Activated CD8-positive, alpha-beta memory T cell treated with anti-CD3 and anti-CD28 coated beads, Interleukin-2, amount 10 ng/mL, durations not matched to agents 7 days and 5 days (primary cell): ENCODE data around the gene PTPRT. TPM values are rescaled to one million over a fixed set of nuclear protein-coding genes. Genes with fewer than 3 reads are reported as not detected.

Source experiments
- ATAC-seq: fragments of 150-1000 bp; cut with Tn5 transposase; one replicate; pipeline ENCODE4 v1.10.0; 2021; ENCODE audit warnings: moderate library complexity
- CTCF ChIA-PET: fragments of 350-600 bp; sonication (Branson Sonifier 250); formaldehyde crosslinking; loops from one replicate; lab custom pipeline; 2021; ENCODE audit warnings: antibody characterized with exemption; lab: Charles Lee
- DNase-seq: peaks from one replicate; pipeline ENCODE4 v3.0.0-alpha.2; 2020
- H3K27ac Mint-ChIP-seq: one replicate; pipeline ENCODE4 v1.8.0; 2021; ENCODE audit warnings: mild to moderate bottlenecking, mixed read lengths
- H3K27me3 Mint-ChIP-seq: one replicate; pipeline ENCODE4 v1.8.0; 2021; ENCODE audit warnings: mixed read lengths
- H3K36me3 Mint-ChIP-seq: one replicate; pipeline ENCODE4 v1.8.0; 2021; ENCODE audit warnings: mild to moderate bottlenecking, mixed read lengths
- H3K4me1 Mint-ChIP-seq: one replicate; pipeline ENCODE4 v1.8.0; 2021; ENCODE audit warnings: mixed read lengths
- H3K4me3 Mint-ChIP-seq: one replicate; pipeline ENCODE4 v1.8.0; 2021; ENCODE audit warnings: mild to moderate bottlenecking, moderate library complexity, mixed read lengths
- H3K9me3 Mint-ChIP-seq: one replicate; pipeline ENCODE4 v1.8.0; 2022; ENCODE audit warnings: low read depth, mixed read lengths
- total RNA-seq, 2 experiments: library from RNA; stranded (reverse); gene quantifications; one replicate each; pipeline ENCODE4 v1.2.3, GENCODE V29; 2021

The PTPRT gene
- total RNA-seq, 2 experiments from 2014 or later = not detected

- H3K36me3 Mint-ChIP-seq = no peaks in the 10 kb centered on the region
- H3K4me3 Mint-ChIP-seq = no peak overlapping the region
- CTCF ChIA-PET = no interaction called here
- peaks cover 8% of the 10 kb centered on the region for H3K9me3 Mint-ChIP-seq
- no peaks in the 10 kb centered on the region for H3K4me1 Mint-ChIP-seq
- no peaks in the 10 kb centered on the region for H3K27me3 Mint-ChIP-seq
- H3K27ac Mint-ChIP-seq = no peak overlapping the region
- no peak for DNase-seq
- no peak for ATAC-seq
Measured at GRCh38 chr20:42370075-42370474, 819.6 kb downstream of the PTPRT start.

- H3K9me3 Mint-ChIP-seq = peaks cover 8% of the 10 kb centered on the region
- CTCF ChIA-PET = no interaction called here
- no peaks in the 10 kb centered on the region for H3K36me3 Mint-ChIP-seq
- ATAC-seq = no peak
- no peak for DNase-seq
- H3K27ac Mint-ChIP-seq = no peak overlapping the region
- H3K27me3 Mint-ChIP-seq = no peaks in the 10 kb centered on the region
- no peaks in the 10 kb centered on the region for H3K4me1 Mint-ChIP-seq
- no peak overlapping the region for H3K4me3 Mint-ChIP-seq
Measured at GRCh38 chr20:42368910-42369309, 820.8 kb downstream of the PTPRT start.

- no peaks in the 10 kb centered on the region for H3K27me3 Mint-ChIP-seq
- ATAC-seq (no peak), DNase-seq (no peak)
- H3K36me3 Mint-ChIP-seq = no peaks in the 10 kb centered on the region
- H3K27ac Mint-ChIP-seq = no peak overlapping the region
- CTCF ChIA-PET = no interaction called here
- no peaks in the 10 kb centered on the region for H3K4me1 Mint-ChIP-seq
- no peak overlapping the region for H3K4me3 Mint-ChIP-seq
- peaks cover 9% of the 10 kb centered on the region for H3K9me3 Mint-ChIP-seq
Measured at GRCh38 chr20:42366626-42367025, 823.1 kb downstream of the PTPRT start.

GRCh38 chr20:42364446-42364845 lies 825.3 kb downstream of the PTPRT start:
- no peaks in the 10 kb centered on the region for H3K4me1 Mint-ChIP-seq
- no peak overlapping the region for H3K4me3 Mint-ChIP-seq
- CTCF ChIA-PET = no interaction called here
- H3K36me3 Mint-ChIP-seq = no peaks in the 10 kb centered on the region
- H3K27me3 Mint-ChIP-seq = no peaks in the 10 kb centered on the region
- peaks cover 10% of the 10 kb centered on the region for H3K9me3 Mint-ChIP-seq
- ATAC-seq (no peak), DNase-seq (no peak)
- no peak overlapping the region for H3K27ac Mint-ChIP-seq

GRCh38 chr20:42361402-42361970 lies 828.2 kb downstream of the PTPRT start:
- ATAC-seq (no peak), DNase-seq (no peak)
- Mint-ChIP-seq H3K27me3 (no peaks in the 10 kb centered on the region), H3K4me3 (no peak overlapping the region), H3K9me3 (peaks cover 11% of the 10 kb centered on the region), H3K27ac (no peak overlapping the region), H3K4me1 (no peaks in the 10 kb centered on the region), H3K36me3 (no peaks in the 10 kb centered on the region)
- CTCF ChIA-PET = no interaction called here

GRCh38 chr20:42360621-42361020 lies 829.1 kb downstream of the PTPRT start:
- Mint-ChIP-seq H3K4me3 (no peak overlapping the region), H3K27me3 (no peaks in the 10 kb centered on the region), H3K4me1 (no peaks in the 10 kb centered on the region), H3K36me3 (no peaks in the 10 kb centered on the region), H3K27ac (no peak overlapping the region), H3K9me3 (peaks cover 8% of the 10 kb centered on the region)
- ATAC-seq (no peak), DNase-seq (no peak)
- CTCF ChIA-PET = no interaction called here

GRCh38 chr20:42359617-42360016 lies 830.1 kb downstream of the PTPRT start:
- no peak overlapping the region for H3K4me3 Mint-ChIP-seq
- no peaks in the 10 kb centered on the region for H3K36me3 Mint-ChIP-seq
- H3K27me3 Mint-ChIP-seq = no peaks in the 10 kb centered on the region
- peaks cover 11% of the 10 kb centered on the region for H3K9me3 Mint-ChIP-seq
- no peak for ATAC-seq
- no peak overlapping the region for H3K27ac Mint-ChIP-seq
- CTCF ChIA-PET = no interaction called here
- no peaks in the 10 kb centered on the region for H3K4me1 Mint-ChIP-seq
- DNase-seq = no peak

- ATAC-seq (no peak), DNase-seq (no peak)
- H3K4me1 Mint-ChIP-seq = no peaks in the 10 kb centered on the region
- no peak overlapping the region for H3K27ac Mint-ChIP-seq
- no peaks in the 10 kb centered on the region for H3K36me3 Mint-ChIP-seq
- peaks cover 9% of the 10 kb centered on the region for H3K9me3 Mint-ChIP-seq
- CTCF ChIA-PET = no interaction called here
- H3K27me3 Mint-ChIP-seq = no peaks in the 10 kb centered on the region
- no peak overlapping the region for H3K4me3 Mint-ChIP-seq
Measured at GRCh38 chr20:42352096-42352495, 837.6 kb downstream of the PTPRT start.

- H3K27me3 Mint-ChIP-seq = no peaks in the 10 kb centered on the region
- no peaks in the 10 kb centered on the region for H3K36me3 Mint-ChIP-seq
- no peak overlapping the region for H3K4me3 Mint-ChIP-seq
- H3K9me3 Mint-ChIP-seq = peaks cover 5% of the 10 kb centered on the region
- CTCF ChIA-PET = no interaction called here
- ATAC-seq (no peak), DNase-seq (no peak)
- H3K27ac Mint-ChIP-seq = no peak overlapping the region
- H3K4me1 Mint-ChIP-seq = no peaks in the 10 kb centered on the region
Measured at GRCh38 chr20:42350521-42350920, 839.2 kb downstream of the PTPRT start.

- Mint-ChIP-seq H3K4me3 (no peak overlapping the region), H3K4me1 (no peaks in the 10 kb centered on the region), H3K9me3 (peaks cover 5% of the 10 kb centered on the region), H3K36me3 (no peaks in the 10 kb centered on the region), H3K27ac (no peak overlapping the region), H3K27me3 (no peaks in the 10 kb centered on the region)
- no peak for DNase-seq
- CTCF ChIA-PET = no interaction called here
- no peak for ATAC-seq
Measured at GRCh38 chr20:42346189-42347170, 843.2 kb downstream of the PTPRT start.

GRCh38 chr20:42341654-42342053 lies 848.1 kb downstream of the PTPRT start:
- Mint-ChIP-seq H3K4me3 (no peak overlapping the region), H3K9me3 (peaks cover 4% of the 10 kb centered on the region), H3K27me3 (no peaks in the 10 kb centered on the region), H3K27ac (no peak overlapping the region), H3K36me3 (no peaks in the 10 kb centered on the region), H3K4me1 (no peaks in the 10 kb centered on the region)
- CTCF ChIA-PET = no interaction called here
- DNase-seq = no peak
- no peak for ATAC-seq

- CTCF ChIA-PET = no interaction called here
- H3K9me3 Mint-ChIP-seq = peaks cover 4% of the 10 kb centered on the region
- no peak overlapping the region for H3K4me3 Mint-ChIP-seq
- H3K27ac Mint-ChIP-seq = no peak overlapping the region
- ATAC-seq (no peak), DNase-seq (no peak)
- no peaks in the 10 kb centered on the region for H3K27me3 Mint-ChIP-seq
- H3K4me1 Mint-ChIP-seq = no peaks in the 10 kb centered on the region
- no peaks in the 10 kb centered on the region for H3K36me3 Mint-ChIP-seq
Measured at GRCh38 chr20:42340368-42340767, 849.3 kb downstream of the PTPRT start.

- H3K9me3 Mint-ChIP-seq = peaks cover 10% of the 10 kb centered on the region
- no peaks in the 10 kb centered on the region for H3K27me3 Mint-ChIP-seq
- DNase-seq = no peak
- no peaks in the 10 kb centered on the region for H3K4me1 Mint-ChIP-seq
- no peak overlapping the region for H3K4me3 Mint-ChIP-seq
- CTCF ChIA-PET = no interaction called here
- no peaks in the 10 kb centered on the region for H3K36me3 Mint-ChIP-seq
- ATAC-seq = no peak
- no peak overlapping the region for H3K27ac Mint-ChIP-seq
Measured at GRCh38 chr20:42338294-42339201, 851.2 kb downstream of the PTPRT start.
